ENCODE measurements around the gene FGD1.

Gene FGD1

DNA sequence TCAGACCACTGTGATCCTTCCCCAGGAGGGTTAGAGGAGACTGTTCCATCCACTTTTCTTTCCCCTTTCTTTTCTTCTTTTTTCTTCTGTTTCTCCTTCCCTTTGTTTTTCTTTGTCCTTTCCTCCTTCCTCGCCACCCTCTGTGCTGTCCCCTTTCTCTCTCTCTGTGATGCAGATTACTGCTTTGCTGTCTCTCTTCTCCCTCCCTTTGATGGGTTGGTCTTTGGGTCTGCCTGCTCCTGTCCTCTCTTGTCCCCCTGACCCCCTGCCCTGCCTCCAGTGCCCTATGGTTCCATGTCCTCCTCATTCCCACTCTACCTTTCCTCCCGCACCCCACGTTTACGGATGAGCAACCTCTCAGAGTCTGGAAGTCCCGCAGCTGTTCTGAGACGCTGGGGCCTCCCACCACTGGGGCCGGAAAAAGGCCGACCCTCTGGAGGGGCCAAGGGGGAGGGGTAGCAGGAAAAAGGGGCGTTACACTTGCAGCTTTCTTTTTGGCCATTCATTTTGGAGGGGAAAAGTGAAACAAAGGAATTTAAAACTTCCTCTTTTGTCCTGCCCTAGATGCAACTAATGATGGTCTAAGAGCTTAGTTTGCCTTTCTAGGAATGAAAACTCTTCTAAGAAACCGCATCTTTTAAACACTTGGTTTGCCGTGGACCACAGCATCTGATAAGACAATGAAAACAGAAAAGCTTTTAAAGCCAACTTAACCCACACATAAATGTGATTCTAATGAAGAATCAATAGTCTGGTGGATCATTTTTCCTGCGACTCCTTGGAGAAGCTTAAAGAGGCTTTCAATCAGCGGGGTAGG lies 80.3 kb downstream of the FGD1 start:
- no peak overlapping the region for H3K4me3 ChIP-seq (ENCODE audit: low read length)
- DNase-seq (ENCODE audit: low read depth, low spot score), result peak; percentile 16

DNA sequence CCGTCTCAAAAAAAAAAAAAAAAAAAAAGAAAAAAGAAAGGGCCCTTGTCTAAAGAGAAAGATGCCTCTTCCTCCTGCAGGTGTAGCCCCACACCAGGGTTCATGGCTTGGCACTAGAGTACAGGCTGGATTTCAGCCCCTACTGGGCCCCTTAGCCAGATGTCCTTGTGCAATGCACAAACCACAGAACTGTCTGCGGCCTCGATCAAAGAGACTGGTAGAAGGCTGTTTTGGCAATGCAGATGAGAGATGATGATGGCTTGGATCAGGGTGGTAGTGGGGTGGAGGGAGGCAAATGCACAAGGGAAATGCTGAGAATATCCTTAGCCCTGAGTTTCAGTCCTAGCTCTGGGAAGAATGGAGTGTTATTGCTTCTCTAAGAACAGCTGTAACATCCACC lies 82.3 kb downstream of the FGD1 start:
- DNase-seq (ENCODE audit: low read depth, low spot score), result peak; percentile 54
- no peak overlapping the region for H3K4me3 ChIP-seq (ENCODE audit: low read length)

DNA sequence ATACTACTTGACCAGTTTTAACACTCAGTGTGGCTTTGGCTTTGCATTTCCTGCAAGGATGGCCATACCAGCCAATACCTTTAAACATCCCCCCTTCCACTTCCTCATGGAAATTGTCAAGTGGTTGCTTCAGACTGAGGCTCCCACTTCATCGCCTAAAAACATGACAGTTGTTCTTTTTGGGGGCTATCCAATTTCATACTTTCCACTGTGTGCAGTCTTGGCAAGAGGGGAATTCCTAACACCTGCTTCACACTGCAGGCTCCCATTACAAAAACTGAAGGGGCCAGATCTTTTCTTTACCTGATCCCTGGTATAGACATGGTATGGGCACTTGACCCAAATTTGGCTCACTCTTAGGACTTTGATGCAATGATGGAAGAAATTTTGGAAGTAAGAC lies 84.3 kb downstream of the FGD1 start:
- DNase-seq (ENCODE audit: low read depth, low spot score), result no peak
- no peak overlapping the region for H3K4me3 ChIP-seq (ENCODE audit: low read length)

DNA sequence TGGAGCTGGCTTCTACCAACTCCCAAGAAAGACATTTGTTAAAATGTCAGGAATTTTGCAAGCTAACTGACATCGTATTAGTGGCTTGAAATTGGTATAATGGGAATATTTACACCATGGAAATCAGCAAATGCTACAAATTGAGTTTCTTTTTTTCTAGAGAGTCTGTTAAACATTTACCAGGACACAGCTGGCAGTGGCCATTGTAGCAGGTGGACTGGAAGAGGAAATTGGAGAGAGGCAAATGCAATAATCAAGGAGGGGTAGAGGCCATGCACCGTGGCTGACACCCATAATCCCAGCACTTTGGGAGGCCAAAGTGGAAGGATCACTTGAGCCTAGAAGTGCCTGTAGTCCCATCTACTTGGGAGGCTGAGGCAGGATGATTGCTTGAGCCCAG lies 88.8 kb downstream of the FGD1 start:
- no peak overlapping the region for H3K4me3 ChIP-seq (ENCODE audit: low read length)
- DNase-seq (ENCODE audit: low read depth, low spot score), result no peak

- DNase-seq (ENCODE audit: low read depth, low spot score), result no peak
- no peak overlapping the region for H3K4me3 ChIP-seq (ENCODE audit: low read length)
Measured at GRCh38 chrX:54397113-54397512, 98.9 kb downstream of the FGD1 start.
